Activated CD4-positive, alpha-beta T cell treated with anti-CD3 and anti-CD28 coated beads, Interleukin-2, amount 10 ng/mL, durations not matched to agents 7 days and 5 days (primary cell): Measurements from ENCODE around the gene SFT2D1. TPM values are rescaled to one million over a fixed set of nuclear protein-coding genes. Genes with fewer than 3 reads are reported as not detected.

ENCODE experiments used
- CTCF ChIA-PET: fragments of 350-600 bp; sonication (Branson Sonifier 250); formaldehyde crosslinking; loops from one replicate; lab custom pipeline; 2021; ENCODE audit warnings: antibody characterized with exemption; lab: Charles Lee
- POLR2A ChIA-PET: fragments of 350-600 bp; sonication (Branson Sonifier 250); formaldehyde crosslinking; loops from one replicate; lab custom pipeline; 2021; ENCODE audit warnings: antibody characterized with exemption; lab: Charles Lee
- DNase-seq: peaks from one replicate; pipeline ENCODE4 v3.0.0-alpha.2; 2020
- H3K27ac Mint-ChIP-seq: one replicate; pipeline ENCODE4 v1.8.0; 2021; ENCODE audit warnings: mild to moderate bottlenecking, moderate library complexity, mixed read lengths
- H3K27me3 Mint-ChIP-seq: one replicate; pipeline ENCODE4 v1.8.0; 2021; ENCODE audit warnings: mixed read lengths
- H3K36me3 Mint-ChIP-seq: one replicate; pipeline ENCODE4 v1.8.0; 2021; ENCODE audit warnings: low read depth, mixed read lengths
- H3K4me1 Mint-ChIP-seq: one replicate; pipeline ENCODE4 v1.8.0; 2021; ENCODE audit warnings: mixed read lengths
- H3K4me3 Mint-ChIP-seq: one replicate; pipeline ENCODE4 v1.8.0; 2021; ENCODE audit warnings: mild to moderate bottlenecking, moderate library complexity, mixed read lengths
- H3K9me3 Mint-ChIP-seq: one replicate; pipeline ENCODE4 v1.8.0; 2021; ENCODE audit warnings: mixed read lengths
- total RNA-seq, 2 experiments: library from RNA; stranded (reverse); gene quantifications; one replicate each; pipeline ENCODE4 v1.2.3, GENCODE V29; 2021

SFT2D1 gene
- total RNA-seq, 2 experiments from 2014 or later, result 39.7 to 43.2 TPM

- Mint-ChIP-seq H3K27ac (no peak overlapping the region), H3K4me1 (peaks cover 8% of the 10 kb centered on the region), H3K36me3 (no peaks in the 10 kb centered on the region), H3K9me3 (no peaks in the 10 kb centered on the region), H3K4me3 (no peak overlapping the region), H3K27me3 (peaks cover 10% of the 10 kb centered on the region)
- POLR2A ChIA-PET, result no interaction called here
- CTCF ChIA-PET, result no interaction called here
- no peak for DNase-seq
Measured at GRCh38 chr6:166274163-166274562, 68.2 kb downstream of the SFT2D1 start.

- H3K9me3 Mint-ChIP-seq, result no peaks in the 10 kb centered on the region
- H3K4me3 Mint-ChIP-seq, result no peak overlapping the region
- POLR2A ChIA-PET, result no interaction called here
Measured at GRCh38 chr6:166271376-166271765, 71.0 kb downstream of the SFT2D1 start.

GRCh38 chr6:166270706-166271375, 71.5 kb downstream of the SFT2D1 start:
- H3K4me3 Mint-ChIP-seq, result no peak overlapping the region
- peaks cover 4% of the 10 kb centered on the region for H3K4me1 Mint-ChIP-seq
- POLR2A ChIA-PET, result no interaction called here
- H3K27me3 Mint-ChIP-seq, result peaks cover 9% of the 10 kb centered on the region
- CTCF ChIA-PET, result interaction anchor here (0.6 to 1.4 kb wide), 2 partner anchors 17 to 504 kb away, joined by 3 to 4 read pairs; no protein-coding TSS in a partner anchor
- H3K9me3 Mint-ChIP-seq, result no peaks in the 10 kb centered on the region
- H3K36me3 Mint-ChIP-seq, result no peaks in the 10 kb centered on the region
- no peak overlapping the region for H3K27ac Mint-ChIP-seq
- no peak for DNase-seq

More at GRCh38 chr6:166271376-166271765, 71.0 kb downstream of the SFT2D1 start:
- peaks cover 8% of the 10 kb centered on the region for H3K4me1 Mint-ChIP-seq
- no peak for DNase-seq
- CTCF ChIA-PET, result interaction anchor here (0.6 to 1.4 kb wide), 2 partner anchors 18 to 504 kb away, joined by 3 to 4 read pairs; no protein-coding TSS in a partner anchor
- no peaks in the 10 kb centered on the region for H3K36me3 Mint-ChIP-seq
- H3K27me3 Mint-ChIP-seq, result peaks cover 11% of the 10 kb centered on the region
- H3K27ac Mint-ChIP-seq, result no peak overlapping the region

Other genes starting within 250 kb of the SFT2D1 start
- gene TBXT, start 174.7 kb downstream of the SFT2D1 start, total RNA-seq, result not detected
- gene PRR18, start 34.2 kb downstream of the SFT2D1 start, total RNA-seq, result not detected
- 10 to 100 TPM; 27.1 to 28.3 TPM for gene MPC1, start 40.4 kb upstream of the SFT2D1 start, total RNA-seq
- gene RAMACL, start 244.1 kb upstream of the SFT2D1 start, total RNA-seq, result under 1 TPM; 0.25 to 0.32 TPM